HG03442 (cell line): Measurements from ENCODE around the gene GOLGA8K.
"Not testable (repeated sequence)": the region's sequence is repeated elsewhere in the genome, so short reads cannot be mapped to it uniquely, and the experiment has no call there.

ENCODE experiments used
- ATAC-seq: cut with Tn5 transposase; IDR thresholded peaks from one replicate; pipeline ENCODE4 v1.9.1; 2021; ENCODE audit warnings: mild to moderate bottlenecking, moderate library complexity; ENCODE audit not compliant: unreplicated experiment

Gene GOLGA8K, protein sequence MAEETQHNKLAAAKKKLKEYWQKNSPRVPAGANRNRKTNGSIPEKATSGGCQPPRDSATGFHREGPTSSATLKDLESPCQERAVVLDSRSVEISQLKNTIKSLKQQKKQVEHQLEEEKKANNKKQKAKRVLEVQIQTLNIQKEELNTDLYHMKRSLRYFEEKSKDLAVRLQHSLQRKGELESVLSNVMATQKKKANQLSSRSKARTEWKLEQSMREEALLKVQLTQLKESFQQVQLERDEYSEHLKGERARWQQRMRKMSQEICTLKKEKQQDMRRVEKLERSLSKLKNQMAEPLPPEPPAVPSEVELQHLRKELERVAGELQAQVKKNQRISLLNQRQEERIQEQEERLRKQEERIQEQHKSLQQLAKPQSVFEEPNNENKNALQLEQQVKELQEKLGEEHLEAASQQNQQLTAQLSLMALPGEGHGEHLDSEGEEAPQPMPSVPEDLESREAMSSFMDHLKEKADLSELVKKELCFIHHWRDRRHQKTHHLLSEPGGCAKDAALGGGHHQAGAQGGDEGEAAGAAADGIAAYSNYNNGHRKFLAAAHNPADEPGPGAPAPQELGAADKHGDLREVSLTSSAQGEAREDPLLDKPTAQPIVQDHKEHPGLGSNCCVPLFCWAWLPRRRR

DNA sequence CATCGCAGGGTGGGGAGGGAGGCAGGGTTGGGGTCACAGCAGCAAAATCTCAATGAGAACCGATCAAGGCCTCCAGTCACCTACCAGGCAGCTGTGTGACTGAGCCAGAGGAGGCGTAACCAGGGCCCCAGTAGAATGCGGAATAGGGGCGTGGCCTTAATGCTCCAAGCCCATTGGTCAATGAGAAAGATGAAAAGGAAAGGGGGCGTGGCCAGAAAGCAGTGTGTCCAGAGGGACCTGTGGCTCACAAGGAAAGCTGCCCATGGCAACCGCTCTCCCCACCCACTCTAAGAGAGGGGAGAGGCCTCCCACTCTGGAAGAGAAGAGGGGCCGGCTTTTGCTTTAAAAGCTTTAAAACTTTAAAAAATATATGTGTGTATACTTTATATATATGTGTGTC is at the start of gene GOLGA8K:
GOLGA8K (minus strand) TSS at position 101 of the 400 bp plus-strand sequence; CDS start at position 3, 98 bp downstream.
- ATAC-seq, result not testable (repeated sequence)

DNA sequence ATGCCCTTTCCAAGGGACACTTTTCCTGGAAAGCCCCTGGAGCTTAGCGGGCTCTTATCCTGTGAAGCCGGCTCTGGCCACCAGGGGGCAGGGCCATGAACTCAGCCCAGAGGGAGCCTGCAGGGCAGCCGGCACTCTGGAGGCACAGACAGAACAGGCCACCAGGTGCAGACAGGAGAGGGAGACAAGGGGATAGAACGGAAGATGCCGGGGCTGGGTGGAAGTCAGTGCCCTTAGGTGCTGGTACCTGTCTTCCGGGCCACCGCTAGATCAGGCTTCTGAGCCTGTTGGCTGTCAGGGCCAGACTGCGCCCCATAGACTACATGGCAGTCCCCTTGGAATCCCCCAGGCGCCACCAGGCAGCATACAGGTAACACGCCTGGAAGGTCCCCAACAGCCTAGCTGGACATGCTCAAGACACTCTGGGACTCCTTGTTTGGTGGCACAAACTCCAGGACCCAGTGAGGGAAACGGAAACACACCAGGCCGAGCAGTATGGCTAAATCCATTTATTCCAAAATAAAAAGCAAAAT is 37.4 kb upstream of the GOLGA8K start:
- not testable (repeated sequence) for ATAC-seq

GRCh38 chr15:32434102-32434963 is 31.2 kb upstream of the GOLGA8K start:
- not testable (repeated sequence) for ATAC-seq

GRCh38 chr15:32427635-32428034 is 24.5 kb upstream of the GOLGA8K start:
- ATAC-seq, result not testable (repeated sequence)

DNA sequence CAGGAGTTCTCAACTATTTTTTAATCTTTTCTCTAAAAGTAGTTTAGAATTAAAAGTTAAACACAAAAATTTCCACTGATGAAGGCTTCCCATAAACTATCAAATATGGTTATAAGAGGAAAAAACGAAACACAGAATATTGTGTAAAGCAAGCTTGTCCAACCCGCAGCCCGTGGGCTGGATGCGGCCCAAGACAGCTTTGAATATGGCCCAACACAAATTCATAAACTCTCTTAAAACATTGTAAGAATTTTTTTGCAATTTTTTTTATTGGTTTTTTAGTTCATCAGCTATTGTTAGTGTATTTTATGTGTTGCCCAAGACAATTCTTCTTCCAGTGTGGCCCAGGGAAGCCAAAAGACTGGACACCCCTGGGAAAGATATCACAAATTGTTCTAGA is 23.4 kb upstream of the GOLGA8K start:
- ATAC-seq, result not testable (repeated sequence)

- not testable (repeated sequence) for ATAC-seq
Observed at GRCh38 chr15:32407903-32408302, 4.8 kb upstream of the GOLGA8K start.

- not testable (repeated sequence) for ATAC-seq
Observed at GRCh38 chr15:32396522-32396921, 6.6 kb downstream of the GOLGA8K start.

DNA sequence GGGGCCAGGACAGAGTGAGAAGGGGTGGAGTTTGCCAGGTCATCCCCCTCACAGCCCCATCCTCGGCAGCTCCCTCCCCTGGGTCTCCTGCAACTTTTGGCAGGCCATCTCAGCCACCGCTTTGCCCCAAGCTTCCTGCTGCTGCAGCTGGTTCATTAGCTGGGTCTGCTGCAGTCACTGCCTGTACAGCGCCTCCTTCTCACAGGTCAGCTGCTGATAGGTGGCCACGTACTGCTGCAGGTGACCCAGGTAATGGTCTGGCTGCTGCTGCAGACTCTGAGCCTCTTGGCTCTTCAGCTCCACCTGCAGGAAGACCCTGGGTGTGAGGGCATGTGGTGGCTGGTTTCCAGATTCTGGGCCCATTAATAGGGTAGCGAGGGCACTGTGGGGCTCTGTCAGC is 8.3 kb downstream of the GOLGA8K start:
- ATAC-seq, result not testable (repeated sequence)

DNA sequence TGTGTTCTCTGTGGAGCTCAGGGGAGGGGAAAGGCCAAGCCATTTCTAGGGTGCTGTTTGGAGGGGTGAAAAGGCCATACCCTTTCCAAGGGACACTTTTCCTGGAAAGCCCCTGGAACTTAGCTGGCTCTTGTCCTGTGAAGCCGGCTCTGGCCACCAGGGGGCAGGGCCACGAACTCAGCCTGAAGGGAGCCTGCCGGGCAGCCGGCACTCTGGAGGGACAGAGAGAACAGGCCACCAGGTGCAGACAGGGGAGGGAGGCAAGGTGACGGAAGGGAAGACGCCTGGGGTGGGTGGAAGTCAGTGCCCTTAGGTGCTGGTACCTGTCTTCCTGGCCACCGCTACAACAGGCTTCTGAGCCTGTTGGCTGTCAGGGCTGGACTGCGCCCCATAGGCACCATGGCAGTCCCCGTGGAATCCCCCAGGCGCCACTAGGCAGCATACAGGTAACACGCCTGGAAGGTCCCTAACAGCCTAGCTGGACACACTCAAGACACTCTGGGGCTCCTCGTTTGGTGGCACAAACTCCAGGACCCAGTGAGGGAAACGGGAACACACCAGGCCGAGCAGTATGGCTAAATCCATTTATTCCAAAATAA is 14.9 kb downstream of the GOLGA8K start:
- ATAC-seq, result not testable (repeated sequence)

DNA sequence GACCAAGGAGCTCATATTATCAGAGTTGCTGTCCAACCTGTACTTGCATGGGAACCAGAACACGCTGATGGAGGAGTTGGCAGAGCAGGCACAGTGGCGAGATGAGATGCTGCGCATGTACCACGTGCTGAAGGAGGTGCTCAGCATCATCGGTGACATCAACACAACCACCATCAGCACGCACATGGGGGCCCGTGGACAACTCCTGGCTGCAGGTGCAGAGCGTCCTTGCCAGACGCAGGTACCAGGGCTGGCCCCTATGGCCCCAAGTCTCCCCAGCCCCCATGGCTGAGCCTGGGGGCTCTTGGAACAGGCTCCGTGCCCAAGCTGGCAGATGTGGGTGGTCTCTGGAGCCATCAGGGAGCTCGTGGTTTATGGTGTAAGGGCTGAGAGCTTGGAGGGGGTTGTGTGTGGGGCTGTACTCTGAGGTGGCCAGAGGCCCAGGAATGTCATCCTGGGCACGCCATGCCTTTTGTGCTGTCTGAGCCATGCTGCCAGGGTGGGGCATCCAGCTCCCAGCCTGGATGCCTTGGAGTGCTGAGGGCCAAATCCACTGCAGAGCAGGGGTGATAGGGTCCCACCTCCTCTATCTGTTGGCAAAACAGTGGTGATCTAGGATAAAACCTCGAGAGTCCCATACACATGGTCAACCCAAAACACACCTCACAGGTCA is 17.1 kb downstream of the GOLGA8K start:
- ATAC-seq, result not testable (repeated sequence)

DNA sequence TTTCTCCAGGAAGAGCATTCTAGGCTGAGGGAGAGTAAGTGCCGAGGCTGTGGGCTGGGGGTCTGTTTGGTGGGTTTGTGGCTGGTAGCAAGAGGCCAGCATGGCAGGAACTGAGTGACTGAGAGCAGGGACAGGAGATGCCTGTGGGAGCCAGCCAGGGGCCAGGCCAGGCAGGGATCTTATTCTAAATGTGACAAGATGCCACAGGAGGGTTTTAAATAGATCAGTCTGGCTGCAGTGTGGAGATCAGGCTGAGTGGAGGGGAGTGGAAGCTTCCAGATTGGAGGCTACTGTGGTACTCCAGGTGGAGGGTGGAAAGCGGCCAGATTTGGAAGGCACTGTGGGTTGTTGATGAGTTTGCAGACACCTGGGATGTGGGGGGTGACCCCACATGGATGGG is 28.9 kb downstream of the GOLGA8K start:
- ATAC-seq, result not testable (repeated sequence)

- ATAC-seq, result not testable (repeated sequence)
Observed at GRCh38 chr15:32373707-32374106, 29.4 kb downstream of the GOLGA8K start.

DNA sequence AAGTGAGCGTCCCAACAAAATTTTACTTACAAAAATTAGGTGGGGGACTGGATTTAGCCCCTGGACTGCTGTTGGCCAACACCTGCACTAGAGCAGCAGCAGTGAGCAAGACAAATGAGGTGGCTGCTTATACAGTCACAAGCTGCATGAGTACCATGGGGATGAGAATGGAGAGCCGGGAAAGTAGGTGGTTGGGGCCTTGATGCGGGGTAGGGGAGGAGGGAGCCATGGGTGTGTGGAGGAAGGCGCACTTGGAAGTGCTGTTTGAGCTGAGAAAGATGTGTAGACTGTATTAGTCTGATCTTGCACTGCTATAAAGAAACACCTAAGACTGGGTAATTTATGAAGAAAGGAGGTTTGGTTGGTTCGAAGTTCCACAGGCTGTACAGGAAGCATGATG is 31.0 kb downstream of the GOLGA8K start:
- not testable (repeated sequence) for ATAC-seq

GRCh38 chr15:32370526-32370925 is 32.6 kb downstream of the GOLGA8K start:
- not testable (repeated sequence) for ATAC-seq

DNA sequence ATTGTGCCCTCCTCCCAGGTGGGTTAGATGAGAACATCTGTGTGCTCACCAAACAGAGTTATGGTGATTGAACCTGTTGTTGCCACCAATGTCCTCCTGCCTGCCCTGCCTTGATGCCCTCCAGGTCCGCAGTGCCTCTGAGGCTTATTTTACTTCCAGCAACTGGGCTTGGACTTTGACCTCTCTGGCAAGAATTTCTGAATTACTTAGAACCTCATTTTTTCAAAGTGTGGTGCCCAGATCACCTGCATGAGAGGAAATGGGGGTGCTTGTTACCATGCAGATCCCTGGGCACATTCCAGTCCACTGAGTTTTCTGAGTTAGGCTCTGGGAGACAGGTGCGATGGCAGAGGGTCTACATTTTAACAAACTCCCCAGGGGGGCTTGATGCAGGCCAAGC is 33.0 kb downstream of the GOLGA8K start:
- ATAC-seq, result not testable (repeated sequence)

DNA sequence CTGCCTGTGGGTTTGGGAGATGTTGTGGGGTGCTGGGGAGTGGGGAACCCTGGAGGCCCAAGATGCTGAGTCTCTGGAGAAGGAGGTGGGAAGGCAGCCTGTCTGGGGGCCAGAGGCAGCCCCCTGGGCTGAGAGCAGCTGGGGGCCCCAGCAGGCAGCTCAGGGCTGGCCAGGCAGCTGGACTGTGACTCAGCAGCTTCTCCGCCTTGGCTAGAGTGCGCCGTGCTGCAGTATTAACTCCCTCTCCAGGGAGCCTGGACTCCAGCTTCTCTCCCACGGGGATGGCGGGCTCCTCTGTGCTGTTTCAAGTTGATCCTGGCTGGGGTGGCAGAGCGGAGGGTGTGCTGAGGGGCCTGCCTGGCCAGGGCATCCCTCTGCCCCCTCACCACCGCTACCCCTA is 36.6 kb downstream of the GOLGA8K start:
- not testable (repeated sequence) for ATAC-seq

GRCh38 chr15:32365955-32366354 is 37.1 kb downstream of the GOLGA8K start:
- ATAC-seq, result not testable (repeated sequence)

DNA sequence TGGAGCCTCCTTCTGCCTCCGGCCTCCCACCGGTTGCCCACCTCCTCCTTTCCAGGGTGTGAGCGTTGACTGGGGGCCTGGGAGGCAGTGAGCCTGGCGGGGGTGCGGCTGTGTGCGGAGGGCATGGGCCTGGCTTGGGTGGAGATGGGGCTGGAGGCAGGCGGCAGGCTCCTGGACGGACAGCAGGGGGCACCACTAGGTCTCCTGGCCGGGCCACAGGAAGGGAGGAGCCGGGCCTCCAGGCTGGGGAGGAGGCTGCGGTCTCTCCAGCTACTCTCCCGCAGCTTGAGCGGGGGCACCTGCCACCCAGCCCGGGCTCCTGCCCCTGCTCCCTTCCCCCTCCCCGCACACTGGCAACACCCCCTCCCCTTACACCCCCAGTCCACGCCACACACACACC is 38.1 kb downstream of the GOLGA8K start:
- not testable (repeated sequence) for ATAC-seq

DNA sequence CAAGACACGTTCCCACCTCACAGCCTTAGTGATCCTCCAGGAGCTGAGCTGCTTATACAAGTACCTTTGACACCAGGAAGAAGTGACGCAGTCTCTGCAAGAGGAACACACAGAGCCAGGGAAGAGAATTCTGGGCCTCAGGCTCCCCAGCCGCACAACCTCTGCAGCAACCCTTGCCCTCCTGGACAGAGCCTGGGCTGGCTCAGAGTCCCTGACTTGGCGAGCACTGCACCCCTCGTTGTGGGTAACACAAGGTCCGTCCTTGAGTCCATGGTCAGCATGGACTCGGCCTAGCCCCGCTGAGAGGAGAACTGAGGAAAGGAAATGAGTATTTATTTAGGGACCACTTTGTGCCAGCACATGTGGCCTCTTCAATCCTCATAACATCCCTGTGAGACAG is 39.6 kb downstream of the GOLGA8K start:
- not testable (repeated sequence) for ATAC-seq

GRCh38 chr15:32361662-32362061 is 41.4 kb downstream of the GOLGA8K start:
- ATAC-seq, result not testable (repeated sequence)
